Peyer's patch (tissue), 4 donors: ENCODE measurements around the gene OTUB2. TPM values are rescaled to one million over a fixed set of nuclear protein-coding genes. Genes with fewer than 3 reads are reported as not detected.

Experiments
- DNase-seq, 3 donors: peaks; one replicate each; pipeline ENCODE4 v3.0.0-alpha.2; 2017 to 2019
- H3K27ac ChIP-seq, 4 donors: fragments of 200-600 bp; sonication (generic); one replicate each; pipeline ENCODE4 v1.5.1; 2016 to 2019
- H3K27me3 ChIP-seq, 2 donors: fragments of 200-600 bp; sonication (generic); one replicate each; pipeline ENCODE4 v1.5.1; 2019
- H3K36me3 ChIP-seq, 3 donors: fragments of 200-600 bp; sonication (generic); one replicate each; pipeline ENCODE4 v1.5.1; 2016 to 2019
- H3K4me1 ChIP-seq, 4 donors: fragments of 200-600 bp; sonication (generic); one replicate each; pipeline ENCODE4 v1.5.1; 2016 to 2019
- H3K4me3 ChIP-seq, 4 donors: fragments of 200-600 bp; sonication (generic); 1 replicate in 3 of 4; 2 replicates in 1 of 4; pipeline ENCODE4 v1.5.1; 2016 to 2019; ENCODE audit warnings: mild to moderate bottlenecking in 1 of 4
- H3K9me3 ChIP-seq, 4 donors: fragments of 200-600 bp; sonication (generic); one replicate each; pipeline ENCODE4 v1.5.1; 2016 to 2019; ENCODE audit warnings: mild to moderate bottlenecking in 1 of 4
- CTCF ChIP-seq, 6 experiments: fragments of 450-650 bp in 4 of 6; fragments of 200-600 bp in 2 of 6; sonication (generic) in 1 of 6; IDR thresholded peaks; one replicate each; pipeline ENCODE4 v1.5.1; 2017 to 2019; ENCODE audit warnings: antibody characterized with exemption in 6 of 6, mild to moderate bottlenecking in 3 of 6, moderate library complexity in 1 of 6
- POLR2A ChIP-seq, 2 donors: fragments of 450-650 bp; IDR thresholded peaks; one replicate each; pipeline ENCODE4 v1.5.1; 2017; ENCODE audit warnings: antibody characterized with exemption in 2 of 2, mild to moderate bottlenecking in 2 of 2, moderate library complexity in 2 of 2
- total RNA-seq, 4 donors: library from RNA; depleted of rRNA; stranded (reverse); fragments of >200 nt; gene quantifications; one replicate each; pipeline ENCODE4 v1.1.0, GENCODE V29; 2016

OTUB2 gene
- total RNA-seq, 4 donors from 2014 or later: 3.4 to 4.9 (median 3.6) TPM; not detected in 1

- TF ChIP-seq POLR2A (IDR thresholded peaks at IDR 0.05) (no peak), CTCF (IDR thresholded peaks at IDR 0.05) (no peak)
- H3K4me3 ChIP-seq: no peak overlapping the region
- peaks cover 0 to 5% (median 0%) of the 10 kb centered on the region in 4 donors for H3K4me1 ChIP-seq
- DNase-seq: no peak
- no peak overlapping the region for H3K27ac ChIP-seq
- H3K36me3 ChIP-seq: peaks cover 0 to 99% (median 4%) of the 10 kb centered on the region in 3 donors
- no peaks in the 10 kb centered on the region for H3K27me3 ChIP-seq
- no peaks in the 10 kb centered on the region for H3K9me3 ChIP-seq
These were observed 26.1 kb downstream of the OTUB2 start for GRCh38 chr14:94052199-94052598.

GRCh38 chr14:94052662-94053061, 26.5 kb downstream of the OTUB2 start:
- no peak for TF ChIP-seq POLR2A (IDR thresholded peaks at IDR 0.05)
- TF ChIP-seq CTCF (IDR thresholded peaks at IDR 0.05): no peak
- no peaks in the 10 kb centered on the region for H3K9me3 ChIP-seq

GRCh38 chr14:94054401-94054800, 28.3 kb downstream of the OTUB2 start:
- H3K36me3 ChIP-seq: peaks cover 0 to 97% (median 4%) of the 10 kb centered on the region in 3 donors

More at GRCh38 chr14:94052662-94053061, 26.5 kb downstream of the OTUB2 start:
- H3K36me3 ChIP-seq: peaks cover 0 to 99% (median 4%) of the 10 kb centered on the region in 3 donors
- DNase-seq: no peak
- no peak overlapping the region for H3K4me3 ChIP-seq
- no peaks in the 10 kb centered on the region for H3K27me3 ChIP-seq
- no peak overlapping the region for H3K27ac ChIP-seq
- peaks cover 0 to 9% (median 0%) of the 10 kb centered on the region in 4 donors for H3K4me1 ChIP-seq

GRCh38 chr14:94054936-94055335, 28.8 kb downstream of the OTUB2 start:
- H3K4me3 ChIP-seq: no peak overlapping the region
- H3K4me1 ChIP-seq: peaks cover 0 to 9% (median 0%) of the 10 kb centered on the region in 4 donors
- H3K27me3 ChIP-seq: no peaks in the 10 kb centered on the region
- no peak overlapping the region for H3K27ac ChIP-seq
- DNase-seq: no peak
- TF ChIP-seq POLR2A (IDR thresholded peaks at IDR 0.05) (no peak), CTCF (IDR thresholded peaks at IDR 0.05) (no peak)
- H3K9me3 ChIP-seq: no peaks in the 10 kb centered on the region
- H3K36me3 ChIP-seq: peaks cover 0 to 97% (median 4%) of the 10 kb centered on the region in 3 donors

More at GRCh38 chr14:94054401-94054800, 28.3 kb downstream of the OTUB2 start:
- H3K27ac ChIP-seq: no peak overlapping the region
- no peak overlapping the region for H3K4me3 ChIP-seq
- no peaks in the 10 kb centered on the region for H3K27me3 ChIP-seq
- H3K9me3 ChIP-seq: no peaks in the 10 kb centered on the region
- no peak for DNase-seq
- TF ChIP-seq POLR2A (IDR thresholded peaks at IDR 0.05) (no peak), CTCF (IDR thresholded peaks at IDR 0.05) (no peak)
- peaks cover 0 to 9% (median 0%) of the 10 kb centered on the region in 4 donors for H3K4me1 ChIP-seq

- Histone ChIP-seq H3K36me3 (peaks cover 0 to 97% (median 4%) of the 10 kb centered on the region in 3 donors), H3K9me3 (no peaks in the 10 kb centered on the region), H3K27me3 (no peaks in the 10 kb centered on the region), H3K27ac (peak overlapping the region in 1 of 4 donors; percentile 31), H3K4me1 (peaks cover 0 to 9% (median 0%) of the 10 kb centered on the region in 4 donors), H3K4me3 (no peak overlapping the region)
- no peak for DNase-seq
- TF ChIP-seq POLR2A (IDR thresholded peaks at IDR 0.05): no peak
- TF ChIP-seq CTCF (IDR thresholded peaks at IDR 0.05): no peak
These were observed 30.6 kb downstream of the OTUB2 start for GRCh38 chr14:94056579-94057308.
